ENCODE data around the gene LMAN1. TPM values are rescaled to one million over a fixed set of nuclear protein-coding genes. Genes with fewer than 3 reads are reported as not detected.

LMAN1 gene
- total RNA-seq, 1 experiment from 2014 or later, result 174 TPM

DNA sequence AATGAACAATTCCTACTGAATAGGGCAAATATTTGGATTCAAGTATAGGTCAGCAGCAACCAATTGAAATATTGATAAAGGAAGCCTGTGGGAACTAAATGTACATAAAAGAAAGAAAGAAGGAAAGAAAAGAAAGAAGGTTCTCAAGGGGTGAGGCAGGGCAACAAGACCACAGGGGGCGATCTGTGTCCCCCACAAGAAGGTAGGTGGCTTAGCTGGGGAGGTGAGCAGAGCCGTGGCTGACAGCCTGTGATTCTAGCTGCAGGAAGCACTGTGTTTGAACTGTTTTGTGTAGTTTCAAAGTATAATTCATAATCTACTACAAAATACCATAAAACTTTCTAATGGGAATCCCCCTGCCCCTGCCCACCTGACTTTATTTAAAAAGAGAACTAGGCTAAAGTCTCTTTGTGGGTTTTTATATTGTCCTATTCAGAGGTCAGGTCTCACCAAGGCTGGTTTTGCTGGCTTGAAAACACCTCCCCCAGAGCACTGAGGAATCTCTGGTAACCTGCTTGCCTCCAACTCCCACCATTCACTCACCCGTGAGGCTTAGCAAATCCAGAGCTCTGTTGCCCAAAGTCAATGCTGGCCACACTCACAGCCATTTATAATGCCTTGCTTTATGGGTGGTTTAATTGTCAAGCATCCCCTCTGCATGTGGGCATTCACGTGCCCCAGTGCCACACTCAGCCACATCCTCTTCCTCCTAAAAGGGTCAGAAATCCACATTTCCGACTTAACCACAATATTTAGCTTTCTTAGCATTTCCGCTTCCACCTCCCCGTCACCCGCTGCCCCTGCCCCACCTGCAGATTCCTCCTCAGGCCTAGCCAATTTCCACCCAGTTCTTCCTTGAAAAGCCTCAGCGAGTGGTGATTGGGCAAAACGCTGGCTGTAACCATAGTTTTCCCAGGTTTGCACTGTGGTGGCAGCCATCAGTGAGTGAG is 36.4 kb upstream of the LMAN1 start:
- Mint-ChIP-seq H3K4me3 (ENCODE audit: low read depth, unreplicated experiment) (no peak overlapping the region), H3K9me3 (ENCODE audit: low read depth, unreplicated experiment) (no peaks in the 10 kb centered on the region), H3K36me3 (ENCODE audit: insufficient read depth, unreplicated experiment) (no peaks in the 10 kb centered on the region), H3K4me1 (ENCODE audit: low read depth, unreplicated experiment) (no peaks in the 10 kb centered on the region), H3K27ac (ENCODE audit: unreplicated experiment) (no peak overlapping the region), H3K27me3 (ENCODE audit: unreplicated experiment) (peaks cover 44% of the 10 kb centered on the region)
- no TSS peak for BruUV-seq (replicated peaks)
- TF ChIP-seq, protein P1, sequence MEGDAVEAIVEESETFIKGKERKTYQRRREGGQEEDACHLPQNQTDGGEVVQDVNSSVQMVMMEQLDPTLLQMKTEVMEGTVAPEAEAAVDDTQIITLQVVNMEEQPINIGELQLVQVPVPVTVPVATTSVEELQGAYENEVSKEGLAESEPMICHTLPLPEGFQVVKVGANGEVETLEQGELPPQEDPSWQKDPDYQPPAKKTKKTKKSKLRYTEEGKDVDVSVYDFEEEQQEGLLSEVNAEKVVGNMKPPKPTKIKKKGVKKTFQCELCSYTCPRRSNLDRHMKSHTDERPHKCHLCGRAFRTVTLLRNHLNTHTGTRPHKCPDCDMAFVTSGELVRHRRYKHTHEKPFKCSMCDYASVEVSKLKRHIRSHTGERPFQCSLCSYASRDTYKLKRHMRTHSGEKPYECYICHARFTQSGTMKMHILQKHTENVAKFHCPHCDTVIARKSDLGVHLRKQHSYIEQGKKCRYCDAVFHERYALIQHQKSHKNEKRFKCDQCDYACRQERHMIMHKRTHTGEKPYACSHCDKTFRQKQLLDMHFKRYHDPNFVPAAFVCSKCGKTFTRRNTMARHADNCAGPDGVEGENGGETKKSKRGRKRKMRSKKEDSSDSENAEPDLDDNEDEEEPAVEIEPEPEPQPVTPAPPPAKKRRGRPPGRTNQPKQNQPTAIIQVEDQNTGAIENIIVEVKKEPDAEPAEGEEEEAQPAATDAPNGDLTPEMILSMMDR (IDR thresholded peaks at IDR 0.05; ENCODE audit: unreplicated experiment), result no peak
- DNase-seq, result no peak
- CTCF ChIA-PET, result interaction anchor here (0.8 kb wide), 1 partner anchor 9 kb away, joined by 4 read pairs; no protein-coding TSS in a partner anchor
- intact Hi-C loops (cut with micrococcal nuclease; ENCODE audit: unreplicated experiment), result no loop called here

DNA sequence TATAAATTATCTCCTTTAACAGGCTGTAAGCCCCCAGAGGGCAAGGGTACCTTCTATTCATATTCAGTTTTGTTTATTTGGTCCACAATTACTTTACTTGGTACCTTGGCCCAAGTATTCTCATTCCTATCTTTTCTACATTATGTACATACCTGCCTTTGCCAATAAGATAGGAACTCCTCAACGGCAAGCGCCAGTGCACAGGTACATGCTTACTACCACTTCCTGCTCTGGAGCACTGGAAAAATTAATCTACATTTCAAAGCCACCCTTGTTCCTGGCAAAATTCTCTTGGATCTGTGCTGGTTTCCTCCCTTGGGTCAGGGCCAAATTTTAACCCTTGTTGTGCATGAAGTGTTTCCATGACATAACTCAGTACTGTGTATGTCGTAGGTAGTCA is 34.3 kb upstream of the LMAN1 start:
- H3K27me3 Mint-ChIP-seq (ENCODE audit: unreplicated experiment), result peaks cover 44% of the 10 kb centered on the region
- H3K4me3 Mint-ChIP-seq (ENCODE audit: low read depth, unreplicated experiment), result no peak overlapping the region
- no peaks in the 10 kb centered on the region for H3K4me1 Mint-ChIP-seq (ENCODE audit: low read depth, unreplicated experiment)
- no peak overlapping the region for H3K27ac Mint-ChIP-seq (ENCODE audit: unreplicated experiment)
- TF ChIP-seq, protein P1 (IDR thresholded peaks at IDR 0.05; ENCODE audit: unreplicated experiment), result no peak
- H3K9me3 Mint-ChIP-seq (ENCODE audit: low read depth, unreplicated experiment), result no peaks in the 10 kb centered on the region
- H3K36me3 Mint-ChIP-seq (ENCODE audit: insufficient read depth, unreplicated experiment), result no peaks in the 10 kb centered on the region
- CTCF ChIA-PET, result no interaction called here
- DNase-seq, result no peak
- intact Hi-C loops (cut with micrococcal nuclease; ENCODE audit: unreplicated experiment), result no loop called here
- BruUV-seq (replicated peaks), result no TSS peak

DNA sequence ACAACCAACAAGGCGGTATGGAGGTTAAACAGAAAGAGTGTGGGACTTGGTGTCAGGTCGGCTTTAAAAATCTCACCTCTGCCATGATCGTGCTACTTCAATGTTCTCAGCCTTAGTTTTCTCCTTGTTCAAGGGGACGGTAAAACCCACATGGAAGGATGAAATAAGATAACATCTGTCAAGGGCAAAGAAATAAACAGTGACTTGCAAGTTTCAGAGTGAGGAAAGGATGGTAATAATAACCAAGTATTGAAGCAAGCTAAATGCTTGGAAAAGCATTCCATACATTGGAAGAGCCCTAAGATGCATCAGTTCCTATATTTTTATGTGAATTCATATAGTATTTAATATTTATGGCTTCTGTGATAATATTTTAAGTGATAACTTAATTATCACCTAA is 29.8 kb upstream of the LMAN1 start:
- H3K27me3 Mint-ChIP-seq (ENCODE audit: unreplicated experiment), result peaks cover 18% of the 10 kb centered on the region
- DNase-seq, result no peak
- H3K36me3 Mint-ChIP-seq (ENCODE audit: insufficient read depth, unreplicated experiment), result no peaks in the 10 kb centered on the region
- CTCF ChIA-PET, result no interaction called here
- no peak overlapping the region for H3K4me3 Mint-ChIP-seq (ENCODE audit: low read depth, unreplicated experiment)
- BruUV-seq (replicated peaks), result no TSS peak
- no peaks in the 10 kb centered on the region for H3K9me3 Mint-ChIP-seq (ENCODE audit: low read depth, unreplicated experiment)
- intact Hi-C loops (cut with micrococcal nuclease; ENCODE audit: unreplicated experiment), result no loop called here
- TF ChIP-seq, protein P1 (IDR thresholded peaks at IDR 0.05; ENCODE audit: unreplicated experiment), result no peak
- no peak overlapping the region for H3K27ac Mint-ChIP-seq (ENCODE audit: unreplicated experiment)
- no peaks in the 10 kb centered on the region for H3K4me1 Mint-ChIP-seq (ENCODE audit: low read depth, unreplicated experiment)

DNA sequence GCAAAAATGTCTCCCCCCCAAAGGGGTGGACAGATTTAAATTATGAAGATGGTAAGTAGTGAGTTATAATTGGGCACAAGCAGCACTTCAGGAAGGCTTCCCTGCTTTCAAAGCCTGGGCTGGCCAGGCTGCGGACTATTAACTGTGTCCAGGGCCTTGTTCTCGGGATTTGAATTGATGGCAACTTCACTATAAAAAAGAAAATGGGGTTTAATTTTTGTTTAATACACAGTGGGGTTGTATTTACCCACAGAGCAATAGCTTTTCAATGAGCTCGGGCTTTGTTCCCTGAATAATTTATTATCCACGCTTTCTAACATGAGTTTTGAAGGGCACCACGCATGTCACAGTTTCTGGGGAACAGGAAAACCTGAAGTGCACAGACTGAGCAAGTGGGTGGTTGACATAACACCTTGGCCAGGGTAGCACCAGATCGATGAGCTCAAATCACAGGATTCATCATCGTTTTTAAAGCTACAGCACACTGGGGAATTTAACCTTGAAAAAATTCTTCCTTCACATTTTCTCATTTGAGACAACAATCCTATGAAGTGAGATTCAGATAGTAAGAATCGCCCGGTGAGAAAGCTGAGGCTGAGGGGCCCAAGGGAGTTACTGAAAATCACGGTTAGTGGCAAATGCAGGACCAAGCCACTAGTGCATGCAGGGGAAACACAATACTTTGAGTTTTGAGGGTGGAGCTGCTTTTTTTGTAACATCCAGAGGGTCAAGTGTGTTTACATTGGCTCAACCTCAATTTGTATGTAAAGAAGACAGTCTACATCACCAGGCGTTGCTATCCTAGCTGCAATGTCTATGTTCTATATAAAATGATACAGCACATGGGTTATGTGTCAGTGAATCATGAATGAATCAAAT is 28.9 kb upstream of the LMAN1 start:
- TF ChIP-seq, protein P1 (IDR thresholded peaks at IDR 0.05; ENCODE audit: unreplicated experiment), result no peak
- intact Hi-C loops (cut with micrococcal nuclease; ENCODE audit: unreplicated experiment), result no loop called here
- BruUV-seq (replicated peaks), result no TSS peak
- CTCF ChIA-PET, result interaction anchor here (0.5 kb wide), 1 partner anchor 284 kb away, joined by 4 read pairs; no protein-coding TSS in a partner anchor
- no peak overlapping the region for H3K4me3 Mint-ChIP-seq (ENCODE audit: low read depth, unreplicated experiment)
- H3K9me3 Mint-ChIP-seq (ENCODE audit: low read depth, unreplicated experiment), result no peaks in the 10 kb centered on the region
- H3K27me3 Mint-ChIP-seq (ENCODE audit: unreplicated experiment), result peaks cover 12% of the 10 kb centered on the region
- DNase-seq, result no peak
- H3K27ac Mint-ChIP-seq (ENCODE audit: unreplicated experiment), result no peak overlapping the region
- H3K4me1 Mint-ChIP-seq (ENCODE audit: low read depth, unreplicated experiment), result no peaks in the 10 kb centered on the region
- no peaks in the 10 kb centered on the region for H3K36me3 Mint-ChIP-seq (ENCODE audit: insufficient read depth, unreplicated experiment)
